B cell (primary cell): Measurements from ENCODE around the gene CCDC43. TPM values are rescaled to one million over a fixed set of nuclear protein-coding genes. Genes with fewer than 3 reads are reported as not detected.

Experiments used
- ATAC-seq: fragments of 200-7000 bp; cut with Tn5 transposase; one replicate; pipeline ENCODE4 v1.10.0; 2021; ENCODE audit warnings: low read depth, mild to moderate bottlenecking, moderate number of reproducible peaks, moderate library complexity
- CTCF ChIA-PET: fragments of 350-600 bp; sonication (Branson Sonifier 250); formaldehyde crosslinking; loops from one replicate; lab custom pipeline; 2021; ENCODE audit warnings: antibody characterized with exemption, inconsistent platforms; lab: Charles Lee
- POLR2A ChIA-PET: fragments of 350-600 bp; sonication (Branson Sonifier 250); formaldehyde crosslinking; loops from one replicate; lab custom pipeline; 2021; ENCODE audit warnings: antibody characterized with exemption; lab: Charles Lee
- DNase-seq: peaks from one replicate; pipeline ENCODE4 v3.0.0; 2013
- H2AFZ ChIP-seq: 2 replicates; pipeline ENCODE4 v1.6.1; 2012; ENCODE audit warnings: mild to moderate bottlenecking, low read depth, low read length; ENCODE audit not compliant: insufficient read depth, poor library complexity, severe bottlenecking
- H3K27ac ChIP-seq, 2 donors: 1 replicate in 1 of 2; 2 replicates in 1 of 2; pipeline ENCODE4 v1.5.1; 2012 to 2013; ENCODE audit warnings: low read length in 2 of 2, mild to moderate bottlenecking in 2 of 2, moderate library complexity in 1 of 2
- H3K27me3 ChIP-seq, 4 experiments: fragments of 200-600 bp in 1 of 4; sonication (generic) in 1 of 4; replicated peaks in 1 of 4; 1 replicate in 2 of 4; 2 replicates in 2 of 4; pipeline versions ENCODE4 v1.6.1 to v1.7.0; 2013 to 2016; ENCODE audit warnings: low read length in 3 of 4, mild to moderate bottlenecking in 2 of 4, mixed read lengths in 1 of 4, moderate library complexity in 1 of 4; ENCODE audit not compliant: insufficient read depth in 4 of 4, control insufficient read depth in 3 of 4; ENCODE audit errors: control extremely low read depth in 1 of 4
- H3K36me3 ChIP-seq, 2 experiments: replicated peaks in 1 of 2; 1 replicate in 1 of 2; 2 replicates in 1 of 2; pipeline versions ENCODE4 v1.6.1 to v1.7.1; 2013; ENCODE audit warnings: low read length in 1 of 2; ENCODE audit not compliant: insufficient read depth in 2 of 2, control insufficient read depth in 1 of 2; ENCODE audit errors: control extremely low read depth in 1 of 2, extremely low read depth in 1 of 2
- H3K4me1 ChIP-seq, 2 donors: fragments of 200-600 bp in 1 of 2; sonication (generic) in 1 of 2; 1 replicate in 1 of 2; 2 replicates in 1 of 2; pipeline versions ENCODE4 v1.5.1 to v1.6.1; 2013 to 2017; ENCODE audit warnings: low read length in 2 of 2; ENCODE audit not compliant: control insufficient read depth in 2 of 2, insufficient read depth in 2 of 2
- H3K4me2 ChIP-seq: replicated peaks from 2 replicates; pipeline ENCODE3; 2012; ENCODE audit warnings: mild to moderate bottlenecking, low read depth, low read length; ENCODE audit not compliant: poor library complexity, severe bottlenecking
- H3K4me3 ChIP-seq, 5 experiments: fragments of 200-600 bp in 1 of 5; sonication (generic) in 1 of 5; 1 replicate in 3 of 5; 2 replicates in 2 of 5; pipeline versions ENCODE4 v1.5.1 to v1.7.0; 2011 to 2016; ENCODE audit warnings: low read length in 4 of 5, mild to moderate bottlenecking in 4 of 5, low read depth in 2 of 5, control low read depth in 1 of 5, moderate library complexity in 1 of 5; ENCODE audit not compliant: insufficient read depth in 1 of 5; ENCODE audit errors: control extremely low read depth in 1 of 5, extremely low read depth in 1 of 5
- H3K79me2 ChIP-seq: fragments of 200-600 bp; sonication (generic); one replicate; pipeline ENCODE4 v1.6.0; 2016; ENCODE audit warnings: low read length; ENCODE audit not compliant: control insufficient read depth, insufficient read depth
- H3K9ac ChIP-seq: fragments of 200-600 bp; sonication (generic); 2 replicates; pipeline ENCODE4 v1.6.1; 2017; ENCODE audit warnings: mild to moderate bottlenecking, low read length, moderate library complexity
- H3K9me3 ChIP-seq, 3 donors: one replicate each; pipeline versions ENCODE4 v1.6.1 to v1.7.1; 2013; ENCODE audit warnings: low read length in 2 of 3; ENCODE audit not compliant: control insufficient read depth in 2 of 3, insufficient read depth in 1 of 3; ENCODE audit errors: control extremely low read depth in 1 of 3
- H4K20me1 ChIP-seq: 2 replicates; pipeline ENCODE4 v1.6.0; 2012; ENCODE audit warnings: mild to moderate bottlenecking, low read length; ENCODE audit not compliant: insufficient read depth, control insufficient read depth, poor library complexity, severe bottlenecking
- H3K27ac Mint-ChIP-seq: one replicate; pipeline ENCODE4 v1.8.0; 2021; ENCODE audit warnings: mixed read lengths
- H3K27me3 Mint-ChIP-seq: one replicate; pipeline ENCODE4 v1.8.0; 2021; ENCODE audit warnings: mixed read lengths
- H3K4me1 Mint-ChIP-seq: one replicate; pipeline ENCODE4 v1.8.0; 2021; ENCODE audit warnings: mixed read lengths
- H3K4me3 Mint-ChIP-seq: one replicate; pipeline ENCODE4 v1.8.0; 2021; ENCODE audit warnings: mixed read lengths
- H3K9me3 Mint-ChIP-seq: one replicate; pipeline ENCODE4 v1.8.0; 2022; ENCODE audit warnings: mixed read lengths; ENCODE audit not compliant: insufficient read depth
- CTCF ChIP-seq: fragments of 200-600 bp; IDR thresholded peaks from one replicate; pipeline ENCODE4 v1.8.0; 2022; ENCODE audit warnings: antibody characterized with exemption, mild to moderate bottlenecking
- EZH2 ChIP-seq: IDR thresholded peaks from 2 replicates; pipeline ENCODE4 v1.6.1; 2012; ENCODE audit warnings: borderline replicate concordance, low read depth, mild to moderate bottlenecking, moderate library complexity, low read length; ENCODE audit not compliant: insufficient read depth, poor library complexity, severe bottlenecking
- WGBS: methylation state at CpG from one replicate; pipeline ENCODE4 v1.1.5; 2013; ENCODE audit warnings: missing lambda C conversion rate; ENCODE audit not compliant: insufficient coverage; 5-methylcytosine and 5-hydroxymethylcytosine counted together
- intact Hi-C: fragments of 100-400 bp; cut with micrococcal nuclease; formaldehyde crosslinking; loops from one replicate; pipeline ENCODE4 v1.10.0; 2022
- polyA plus RNA-seq: library from polyadenylated mRNA; depleted of rRNA; stranded (reverse); fragments of >200 nt; gene quantifications from 2 replicates; pipeline ENCODE4 v1.2.3, GENCODE V29; 2012
- total RNA-seq, 2 donors: library from RNA; stranded (reverse); fragments of 120-200 nt in 1 of 2; gene quantifications; 1 replicate in 1 of 2; 2 replicates in 1 of 2; pipeline versions ENCODE4 v1.2.3 to v1.2.4, GENCODE V29; 2013 to 2022

Gene CCDC43
- total and polyA plus RNA-seq, 2 donors (not counting 1 experiment from before 2014, with no cell fraction given) = 3.3 to 22.7 TPM

DNA sequence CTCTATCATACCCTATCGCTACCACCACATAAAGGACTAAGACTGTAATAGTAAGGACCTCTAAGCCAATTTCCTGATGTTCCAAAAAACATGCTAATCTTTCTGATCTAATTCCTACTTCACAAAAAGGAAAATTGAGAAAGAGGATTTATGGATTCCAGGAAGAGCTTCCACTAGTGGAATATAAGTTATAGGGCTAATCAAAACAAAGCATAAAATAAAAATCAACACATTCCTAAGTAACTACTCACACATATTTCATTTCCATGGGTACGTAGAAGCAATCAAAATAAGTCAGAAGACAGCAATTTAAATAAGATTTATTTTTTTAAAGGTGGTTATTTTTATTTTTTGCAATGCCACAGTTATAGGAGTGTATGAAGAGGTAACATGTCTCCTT, 12.4 kb downstream of the CCDC43 start:
- Mint-ChIP-seq H3K27me3 (no peaks in the 10 kb centered on the region), H3K4me3 (no peak overlapping the region), H3K4me1 (no peaks in the 10 kb centered on the region), H3K9me3 (no peaks in the 10 kb centered on the region), H3K27ac (no peak overlapping the region)
- Histone ChIP-seq H3K4me2 (no peak overlapping the region), H3K27ac (no peak overlapping the region), H3K4me3 (no peak overlapping the region), H4K20me1 (no peaks in the 10 kb centered on the region), H3K9me3 (no peaks in the 10 kb centered on the region), H3K4me1 (no peaks in the 10 kb centered on the region), H3K27me3 (no peaks in the 10 kb centered on the region), H3K36me3 (peaks cover 16 to 37% of the 10 kb centered on the region in 2 experiments), H3K9ac (no peak overlapping the region), H2AFZ (no peak overlapping the region), H3K79me2 (no peaks in the 10 kb centered on the region)
- no CpG with 5 or more reads among the region's 2 CpGs for WGBS
- POLR2A ChIA-PET = no interaction called here
- ATAC-seq (no peak), DNase-seq (no peak)
- TF ChIP-seq CTCF (no peak), EZH2 (no peak)
- CTCF ChIA-PET = no interaction called here
- intact Hi-C loops = no loop called here

DNA sequence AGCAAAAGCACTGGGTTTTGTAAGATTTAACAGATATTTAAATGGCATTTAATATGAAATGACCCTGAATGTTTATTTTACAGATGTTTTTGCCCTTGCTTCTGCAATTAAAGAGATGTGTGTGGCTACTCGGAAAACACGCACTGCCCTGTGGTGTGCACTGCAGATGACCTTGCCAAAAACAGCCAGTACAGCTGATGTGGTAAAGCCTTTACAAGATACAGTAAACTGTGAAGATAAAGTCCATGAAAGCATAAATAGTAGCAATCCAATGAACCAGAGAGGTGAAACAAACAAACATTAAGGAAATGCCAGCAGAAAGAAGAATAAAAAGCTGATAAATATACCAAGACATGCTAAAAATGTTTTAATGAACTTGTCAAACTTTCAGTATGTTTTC, 15.7 kb downstream of the CCDC43 start:
- ChIA-PET POLR2A (no interaction called here), CTCF (interaction anchor here (1.8 kb wide), 1 partner anchor 140 kb away, joined by 7 read pairs; no protein-coding TSS in a partner anchor)
- no peaks in the 10 kb centered on the region for H3K9me3 ChIP-seq
- no peaks in the 10 kb centered on the region for H3K4me1 ChIP-seq
- H2AFZ ChIP-seq = no peak overlapping the region
- no peak overlapping the region for H3K27ac Mint-ChIP-seq
- H3K4me3 ChIP-seq = no peak overlapping the region
- no peak overlapping the region for H3K4me2 ChIP-seq
- H3K9me3 Mint-ChIP-seq = no peaks in the 10 kb centered on the region
- H3K4me3 Mint-ChIP-seq = no peak overlapping the region
- no peak overlapping the region for H3K9ac ChIP-seq
- TF ChIP-seq CTCF = no peak
- TF ChIP-seq EZH2 = no peak
- H4K20me1 ChIP-seq = no peaks in the 10 kb centered on the region
- no peaks in the 10 kb centered on the region for H3K27me3 ChIP-seq
- intact Hi-C loops = no loop called here
- ATAC-seq (no peak), DNase-seq (no peak)
- H3K27me3 Mint-ChIP-seq = no peaks in the 10 kb centered on the region
- no peak overlapping the region for H3K27ac ChIP-seq
- WGBS = 100% methylated on average over 1 of the region's 2 CpGs
- no peaks in the 10 kb centered on the region for H3K79me2 ChIP-seq
- no peaks in the 10 kb centered on the region for H3K4me1 Mint-ChIP-seq
- H3K36me3 ChIP-seq = peaks cover 6 to 18% of the 10 kb centered on the region in 2 experiments
